WTC11 (cell line): ENCODE data around the gene UNC13D. TPM values are rescaled to one million over a fixed set of nuclear protein-coding genes. Genes with fewer than 3 reads are reported as not detected.

Source experiments
- ATAC-seq: fragments of 200-7000 bp; cut with Tn5 transposase; 2 replicates; pipeline ENCODE4 v1.10.0; 2021; ENCODE audit warnings: mild to moderate bottlenecking, moderate library complexity
- CTCF ChIA-PET: fragments of 300-600 bp; sonication (Branson Sonifier 250); formaldehyde crosslinking; loops from one replicate; lab custom pipeline; 2021; ENCODE audit warnings: antibody characterized with exemption; lab: Charles Lee
- POLR2A ChIA-PET: fragments of 350-600 bp; sonication (Branson Sonifier 250); formaldehyde crosslinking; loops from one replicate; lab custom pipeline; 2021; ENCODE audit warnings: antibody characterized with exemption; lab: Charles Lee
- DNase-seq: peaks from one replicate; pipeline ENCODE4 v3.0.0; 2021; ENCODE audit warnings: low spot score
- H3K27ac Mint-ChIP-seq: 2 replicates; pipeline ENCODE4 v1.8.0; 2021; ENCODE audit warnings: mixed read lengths
- H3K27me3 Mint-ChIP-seq: 2 replicates; pipeline ENCODE4 v1.8.0; 2021; ENCODE audit warnings: low read depth, mild to moderate bottlenecking, moderate library complexity, mixed read lengths
- H3K36me3 Mint-ChIP-seq: 2 replicates; pipeline ENCODE4 v1.8.0; 2021; ENCODE audit warnings: mixed read lengths
- H3K4me1 Mint-ChIP-seq: 2 replicates; pipeline ENCODE4 v1.8.0; 2022; ENCODE audit warnings: mixed read lengths
- H3K4me3 Mint-ChIP-seq: 2 replicates; pipeline ENCODE4 v1.8.0; 2021; ENCODE audit warnings: mild to moderate bottlenecking, moderate library complexity, mixed read lengths
- H3K9me3 Mint-ChIP-seq: 2 replicates; pipeline ENCODE4 v1.8.0; 2021; ENCODE audit warnings: mixed read lengths
- CREM ChIP-seq: sonication (generic); formaldehyde crosslinking; IDR thresholded peaks from 2 replicates; pipeline ENCODE4 v1.8.1; 2022; ENCODE audit warnings: mild to moderate bottlenecking, missing genetic modification reagents, moderate library complexity
- FOXK1 ChIP-seq: sonication (generic); formaldehyde crosslinking; IDR thresholded peaks from 2 replicates; pipeline ENCODE4 v1.8.0; 2022; ENCODE audit warnings: mild to moderate bottlenecking, moderate library complexity, missing genetic modification reagents
- FOXP1 ChIP-seq: sonication (generic); formaldehyde crosslinking; IDR thresholded peaks from 2 replicates; pipeline ENCODE4 v1.8.0; 2022; ENCODE audit warnings: missing genetic modification reagents, mild to moderate bottlenecking, moderate library complexity, borderline replicate concordance
- GABPB1 ChIP-seq: sonication (generic); formaldehyde crosslinking; IDR thresholded peaks from 2 replicates; pipeline ENCODE4 v1.8.1; 2023; ENCODE audit warnings: mild to moderate bottlenecking, missing genetic modification reagents
- GRHL2 ChIP-seq: fragments of 250-450 bp; sonication (Bioruptor Pico); IDR thresholded peaks from 2 replicates; pipeline ENCODE4 v1.8.0; 2022; ENCODE audit warnings: mild to moderate bottlenecking, moderate library complexity; ENCODE audit not compliant: insufficient replicate concordance, severe bottlenecking
- HMGA2 ChIP-seq: fragments of 250-450 bp; sonication (Bioruptor Pico); IDR thresholded peaks from 2 replicates; pipeline ENCODE4 v1.4.0; 2021; ENCODE audit warnings: mild to moderate bottlenecking, moderate library complexity
- JUN ChIP-seq: sonication (generic); formaldehyde crosslinking; IDR thresholded peaks from 2 replicates; pipeline ENCODE4 v1.8.0; 2023; ENCODE audit warnings: mild to moderate bottlenecking, missing genetic modification reagents
- MYBL2 ChIP-seq: sonication (generic); formaldehyde crosslinking; IDR thresholded peaks from 2 replicates; pipeline ENCODE4 v1.8.1; 2023; ENCODE audit warnings: mild to moderate bottlenecking, moderate library complexity, missing genetic modification reagents
- RORB ChIP-seq: fragments of 250-450 bp; sonication (Bioruptor Pico); IDR thresholded peaks from 2 replicates; pipeline ENCODE4 v1.9.0; 2021; ENCODE audit warnings: mild to moderate bottlenecking
- SMAD3 ChIP-seq: sonication (generic); formaldehyde crosslinking; IDR thresholded peaks from 2 replicates; pipeline ENCODE4 v1.8.0; 2022; ENCODE audit warnings: missing genetic modification reagents, mild to moderate bottlenecking, borderline replicate concordance
- SP1 ChIP-seq: sonication (generic); formaldehyde crosslinking; conservative IDR thresholded peaks from 2 replicates; pipeline ENCODE4 v1.8.1; 2022; ENCODE audit warnings: missing genetic modification reagents
- TEAD1 ChIP-seq: sonication (generic); formaldehyde crosslinking; IDR thresholded peaks from 2 replicates; pipeline ENCODE4 v1.8.0; 2022; ENCODE audit warnings: mild to moderate bottlenecking, missing genetic modification reagents
- ZNF219 ChIP-seq: sonication (generic); formaldehyde crosslinking; IDR thresholded peaks from 2 replicates; pipeline ENCODE4 v1.8.0; 2023; ENCODE audit warnings: missing genetic modification reagents, mild to moderate bottlenecking, borderline replicate concordance
- ZNF232 ChIP-seq: sonication (generic); formaldehyde crosslinking; IDR thresholded peaks from 2 replicates; pipeline ENCODE4 v1.8.0; 2022; ENCODE audit warnings: mild to moderate bottlenecking, missing genetic modification reagents
- ZNF263 ChIP-seq: sonication (generic); formaldehyde crosslinking; IDR thresholded peaks from 2 replicates; pipeline ENCODE4 v1.8.1; 2022; ENCODE audit warnings: low read depth, mild to moderate bottlenecking, moderate library complexity, missing genetic modification reagents
- ZNF416 ChIP-seq: fragments of 250-450 bp; sonication (Bioruptor Pico); IDR thresholded peaks from 2 replicates; pipeline ENCODE4 v1.9.0; 2021; ENCODE audit warnings: mild to moderate bottlenecking, inconsistent platforms
- total RNA-seq: library from RNA; stranded (reverse); gene quantifications from 3 replicates; pipeline ENCODE4 v1.2.3, GENCODE V29; 2021
- TF ChIP-seq, protein P1 (sequence below): fragments of 250-450 bp; sonication (Bioruptor Pico); IDR thresholded peaks from 2 replicates; pipeline ENCODE4 v1.8.0; 2021; ENCODE audit warnings: mild to moderate bottlenecking
- TF ChIP-seq, protein P2 (sequence below): fragments of 200-600 bp; IDR thresholded peaks from 2 replicates; pipeline ENCODE4 v1.8.0; 2022; ENCODE audit warnings: antibody characterized with exemption
- TF ChIP-seq, protein P3 (sequence below): fragments of 250-450 bp; sonication (Bioruptor Pico); IDR thresholded peaks from 2 replicates; pipeline ENCODE4 v1.9.0; 2021; ENCODE audit warnings: mild to moderate bottlenecking
- TF ChIP-seq, protein P4 (sequence below): sonication (generic); formaldehyde crosslinking; conservative IDR thresholded peaks from 2 replicates; pipeline ENCODE4 v1.8.1; 2022; ENCODE audit warnings: mild to moderate bottlenecking, missing genetic modification reagents
- TF ChIP-seq, protein P5 (sequence below): sonication (generic); formaldehyde crosslinking; IDR thresholded peaks from 2 replicates; pipeline ENCODE4 v1.8.0; 2023; ENCODE audit warnings: missing genetic modification reagents, mild to moderate bottlenecking, borderline replicate concordance
- TF ChIP-seq, protein P6 (sequence below): sonication (generic); formaldehyde crosslinking; IDR thresholded peaks from 2 replicates; pipeline ENCODE4 v1.8.0; 2022; ENCODE audit warnings: mild to moderate bottlenecking, missing genetic modification reagents
- TF ChIP-seq, protein P7 (sequence below): sonication (generic); formaldehyde crosslinking; IDR thresholded peaks from 2 replicates; pipeline ENCODE4 v1.8.0; 2022; ENCODE audit warnings: mild to moderate bottlenecking, missing genetic modification reagents

The UNC13D gene
- total RNA-seq, 1 experiment from 2014 or later = 13.1 TPM

DNA sequence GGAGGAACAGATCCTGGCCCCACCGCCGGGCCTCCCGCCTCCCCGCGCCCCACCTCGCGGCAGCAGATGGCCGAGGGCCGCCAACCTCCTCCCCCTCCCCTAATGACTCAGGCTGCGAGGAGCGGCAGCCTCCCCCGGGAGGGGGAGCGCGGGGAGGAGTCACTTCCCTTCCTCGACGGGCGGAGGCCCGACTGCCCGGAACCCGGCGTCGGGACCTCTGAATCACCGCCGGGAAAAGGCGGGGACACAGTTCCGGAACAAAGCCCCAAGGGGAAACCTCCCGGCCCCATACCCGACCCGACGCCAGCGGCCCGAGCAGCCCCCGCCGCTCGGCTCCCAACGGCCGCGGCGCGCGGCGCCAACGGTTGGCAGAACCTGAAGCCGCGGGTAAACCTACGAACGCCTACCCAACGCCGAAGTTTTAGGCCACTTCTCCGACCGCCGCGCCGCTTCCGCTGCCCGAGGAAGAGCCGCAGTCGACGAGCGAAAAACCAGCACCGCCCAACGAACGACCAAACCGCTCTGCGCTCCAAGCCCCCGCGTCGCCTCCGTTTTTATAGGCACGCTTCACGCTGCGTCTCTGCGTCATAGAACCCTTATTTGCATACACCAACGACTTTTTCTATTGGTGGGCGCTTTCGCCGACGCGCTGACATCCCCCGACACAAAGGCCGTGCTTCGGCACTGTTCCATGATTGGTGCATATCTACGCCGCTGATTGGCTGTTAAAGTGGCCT lies 64.8 kb downstream of the UNC13D start:
- ChIA-PET POLR2A (interaction anchor here (0.6 to 1.0 kb wide), 8 partner anchors 9 to 263 kb away, joined by 3 to 7 read pairs (median 6); partner anchors contain the start of genes ITGB4, RECQL5, SAP30BP and TSEN54), CTCF (interaction anchor here (0.6 to 3.0 kb wide), 21 partner anchors 9 to 539 kb away, joined by 3 to 39 read pairs (median 6); partner anchors contain the start of genes GALK1, ITGB4, MRPL38 and SMIM5)
- Mint-ChIP-seq H3K27ac (peak overlapping the region; percentile 99), H3K4me3 (peak overlapping the region; percentile 94), H3K9me3 (no peaks in the 10 kb centered on the region), H3K27me3 (peaks cover 4% of the 10 kb centered on the region), H3K36me3 (peaks cover 28% of the 10 kb centered on the region), H3K4me1 (peaks cover 46% of the 10 kb centered on the region)
- peak; percentile 85 for ATAC-seq
- DNase-seq = peak; percentile 94
- TF ChIP-seq ZNF219 (CRISPR knock-in tag) (no peak), ZNF232 (0 out of 2 replicates have a peak, but pooled peaks have one; percentile 41), SMAD3 (CRISPR knock-in tag) (0 out of 2 replicates have a peak, but pooled peaks have one; percentile 61), ZNF263 (CRISPR knock-in tag) (peak; percentile 68), RORB (CRISPR knock-in tag) (peak; percentile 60; the same call in 1 of the 2 replicates), CREM (CRISPR knock-in tag) (peak; percentile 75), JUN (CRISPR knock-in tag) (peak; percentile 54; the same call in 1 of the 2 replicates), MYBL2 (CRISPR knock-in tag) (peak; percentile 83; the same call in 1 of the 2 replicates), HMGA2 (CRISPR knock-in tag) (peak; percentile 16; the same call in 1 of the 2 replicates), SP1 (CRISPR knock-in tag) (peak; percentile 67; the same call in 1 of the 2 replicates), ZNF416 (CRISPR knock-in tag) (peak; percentile 95), TEAD1 (CRISPR knock-in tag) (peak; percentile 64; the same call in 1 of the 2 replicates), GABPB1 (CRISPR knock-in tag) (peak; percentile 69), FOXP1 (CRISPR knock-in tag) (peak; percentile 89), FOXK1 (CRISPR knock-in tag) (peak; percentile 84), GRHL2 (CRISPR knock-in tag) (no peak)
- TF ChIP-seq, protein P1, sequence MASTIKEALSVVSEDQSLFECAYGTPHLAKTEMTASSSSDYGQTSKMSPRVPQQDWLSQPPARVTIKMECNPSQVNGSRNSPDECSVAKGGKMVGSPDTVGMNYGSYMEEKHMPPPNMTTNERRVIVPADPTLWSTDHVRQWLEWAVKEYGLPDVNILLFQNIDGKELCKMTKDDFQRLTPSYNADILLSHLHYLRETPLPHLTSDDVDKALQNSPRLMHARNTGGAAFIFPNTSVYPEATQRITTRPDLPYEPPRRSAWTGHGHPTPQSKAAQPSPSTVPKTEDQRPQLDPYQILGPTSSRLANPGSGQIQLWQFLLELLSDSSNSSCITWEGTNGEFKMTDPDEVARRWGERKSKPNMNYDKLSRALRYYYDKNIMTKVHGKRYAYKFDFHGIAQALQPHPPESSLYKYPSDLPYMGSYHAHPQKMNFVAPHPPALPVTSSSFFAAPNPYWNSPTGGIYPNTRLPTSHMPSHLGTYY (CRISPR knock-in tag) = peak; percentile 47; the same call in 1 of the 2 replicates
- TF ChIP-seq, protein P2, sequence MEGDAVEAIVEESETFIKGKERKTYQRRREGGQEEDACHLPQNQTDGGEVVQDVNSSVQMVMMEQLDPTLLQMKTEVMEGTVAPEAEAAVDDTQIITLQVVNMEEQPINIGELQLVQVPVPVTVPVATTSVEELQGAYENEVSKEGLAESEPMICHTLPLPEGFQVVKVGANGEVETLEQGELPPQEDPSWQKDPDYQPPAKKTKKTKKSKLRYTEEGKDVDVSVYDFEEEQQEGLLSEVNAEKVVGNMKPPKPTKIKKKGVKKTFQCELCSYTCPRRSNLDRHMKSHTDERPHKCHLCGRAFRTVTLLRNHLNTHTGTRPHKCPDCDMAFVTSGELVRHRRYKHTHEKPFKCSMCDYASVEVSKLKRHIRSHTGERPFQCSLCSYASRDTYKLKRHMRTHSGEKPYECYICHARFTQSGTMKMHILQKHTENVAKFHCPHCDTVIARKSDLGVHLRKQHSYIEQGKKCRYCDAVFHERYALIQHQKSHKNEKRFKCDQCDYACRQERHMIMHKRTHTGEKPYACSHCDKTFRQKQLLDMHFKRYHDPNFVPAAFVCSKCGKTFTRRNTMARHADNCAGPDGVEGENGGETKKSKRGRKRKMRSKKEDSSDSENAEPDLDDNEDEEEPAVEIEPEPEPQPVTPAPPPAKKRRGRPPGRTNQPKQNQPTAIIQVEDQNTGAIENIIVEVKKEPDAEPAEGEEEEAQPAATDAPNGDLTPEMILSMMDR = 0 out of 2 replicates have a peak, but pooled peaks have one; percentile 11
- TF ChIP-seq, protein P3, sequence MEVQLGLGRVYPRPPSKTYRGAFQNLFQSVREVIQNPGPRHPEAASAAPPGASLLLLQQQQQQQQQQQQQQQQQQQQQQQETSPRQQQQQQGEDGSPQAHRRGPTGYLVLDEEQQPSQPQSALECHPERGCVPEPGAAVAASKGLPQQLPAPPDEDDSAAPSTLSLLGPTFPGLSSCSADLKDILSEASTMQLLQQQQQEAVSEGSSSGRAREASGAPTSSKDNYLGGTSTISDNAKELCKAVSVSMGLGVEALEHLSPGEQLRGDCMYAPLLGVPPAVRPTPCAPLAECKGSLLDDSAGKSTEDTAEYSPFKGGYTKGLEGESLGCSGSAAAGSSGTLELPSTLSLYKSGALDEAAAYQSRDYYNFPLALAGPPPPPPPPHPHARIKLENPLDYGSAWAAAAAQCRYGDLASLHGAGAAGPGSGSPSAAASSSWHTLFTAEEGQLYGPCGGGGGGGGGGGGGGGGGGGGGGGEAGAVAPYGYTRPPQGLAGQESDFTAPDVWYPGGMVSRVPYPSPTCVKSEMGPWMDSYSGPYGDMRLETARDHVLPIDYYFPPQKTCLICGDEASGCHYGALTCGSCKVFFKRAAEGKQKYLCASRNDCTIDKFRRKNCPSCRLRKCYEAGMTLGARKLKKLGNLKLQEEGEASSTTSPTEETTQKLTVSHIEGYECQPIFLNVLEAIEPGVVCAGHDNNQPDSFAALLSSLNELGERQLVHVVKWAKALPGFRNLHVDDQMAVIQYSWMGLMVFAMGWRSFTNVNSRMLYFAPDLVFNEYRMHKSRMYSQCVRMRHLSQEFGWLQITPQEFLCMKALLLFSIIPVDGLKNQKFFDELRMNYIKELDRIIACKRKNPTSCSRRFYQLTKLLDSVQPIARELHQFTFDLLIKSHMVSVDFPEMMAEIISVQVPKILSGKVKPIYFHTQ (CRISPR knock-in tag) = peak; percentile 86; the same call in 1 of the 2 replicates
- TF ChIP-seq, protein P4, sequence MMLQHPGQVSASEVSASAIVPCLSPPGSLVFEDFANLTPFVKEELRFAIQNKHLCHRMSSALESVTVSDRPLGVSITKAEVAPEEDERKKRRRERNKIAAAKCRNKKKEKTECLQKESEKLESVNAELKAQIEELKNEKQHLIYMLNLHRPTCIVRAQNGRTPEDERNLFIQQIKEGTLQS = no peak
- TF ChIP-seq, protein P5, sequence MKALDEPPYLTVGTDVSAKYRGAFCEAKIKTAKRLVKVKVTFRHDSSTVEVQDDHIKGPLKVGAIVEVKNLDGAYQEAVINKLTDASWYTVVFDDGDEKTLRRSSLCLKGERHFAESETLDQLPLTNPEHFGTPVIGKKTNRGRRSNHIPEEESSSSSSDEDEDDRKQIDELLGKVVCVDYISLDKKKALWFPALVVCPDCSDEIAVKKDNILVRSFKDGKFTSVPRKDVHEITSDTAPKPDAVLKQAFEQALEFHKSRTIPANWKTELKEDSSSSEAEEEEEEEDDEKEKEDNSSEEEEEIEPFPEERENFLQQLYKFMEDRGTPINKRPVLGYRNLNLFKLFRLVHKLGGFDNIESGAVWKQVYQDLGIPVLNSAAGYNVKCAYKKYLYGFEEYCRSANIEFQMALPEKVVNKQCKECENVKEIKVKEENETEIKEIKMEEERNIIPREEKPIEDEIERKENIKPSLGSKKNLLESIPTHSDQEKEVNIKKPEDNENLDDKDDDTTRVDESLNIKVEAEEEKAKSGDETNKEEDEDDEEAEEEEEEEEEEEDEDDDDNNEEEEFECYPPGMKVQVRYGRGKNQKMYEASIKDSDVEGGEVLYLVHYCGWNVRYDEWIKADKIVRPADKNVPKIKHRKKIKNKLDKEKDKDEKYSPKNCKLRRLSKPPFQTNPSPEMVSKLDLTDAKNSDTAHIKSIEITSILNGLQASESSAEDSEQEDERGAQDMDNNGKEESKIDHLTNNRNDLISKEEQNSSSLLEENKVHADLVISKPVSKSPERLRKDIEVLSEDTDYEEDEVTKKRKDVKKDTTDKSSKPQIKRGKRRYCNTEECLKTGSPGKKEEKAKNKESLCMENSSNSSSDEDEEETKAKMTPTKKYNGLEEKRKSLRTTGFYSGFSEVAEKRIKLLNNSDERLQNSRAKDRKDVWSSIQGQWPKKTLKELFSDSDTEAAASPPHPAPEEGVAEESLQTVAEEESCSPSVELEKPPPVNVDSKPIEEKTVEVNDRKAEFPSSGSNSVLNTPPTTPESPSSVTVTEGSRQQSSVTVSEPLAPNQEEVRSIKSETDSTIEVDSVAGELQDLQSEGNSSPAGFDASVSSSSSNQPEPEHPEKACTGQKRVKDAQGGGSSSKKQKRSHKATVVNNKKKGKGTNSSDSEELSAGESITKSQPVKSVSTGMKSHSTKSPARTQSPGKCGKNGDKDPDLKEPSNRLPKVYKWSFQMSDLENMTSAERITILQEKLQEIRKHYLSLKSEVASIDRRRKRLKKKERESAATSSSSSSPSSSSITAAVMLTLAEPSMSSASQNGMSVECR = no peak; the same call in none of the 2 replicates
- TF ChIP-seq, protein P6, sequence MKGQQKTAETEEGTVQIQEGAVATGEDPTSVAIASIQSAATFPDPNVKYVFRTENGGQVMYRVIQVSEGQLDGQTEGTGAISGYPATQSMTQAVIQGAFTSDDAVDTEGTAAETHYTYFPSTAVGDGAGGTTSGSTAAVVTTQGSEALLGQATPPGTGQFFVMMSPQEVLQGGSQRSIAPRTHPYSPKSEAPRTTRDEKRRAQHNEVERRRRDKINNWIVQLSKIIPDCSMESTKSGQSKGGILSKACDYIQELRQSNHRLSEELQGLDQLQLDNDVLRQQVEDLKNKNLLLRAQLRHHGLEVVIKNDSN (CRISPR knock-in tag) = no peak
- TF ChIP-seq, protein P7, sequence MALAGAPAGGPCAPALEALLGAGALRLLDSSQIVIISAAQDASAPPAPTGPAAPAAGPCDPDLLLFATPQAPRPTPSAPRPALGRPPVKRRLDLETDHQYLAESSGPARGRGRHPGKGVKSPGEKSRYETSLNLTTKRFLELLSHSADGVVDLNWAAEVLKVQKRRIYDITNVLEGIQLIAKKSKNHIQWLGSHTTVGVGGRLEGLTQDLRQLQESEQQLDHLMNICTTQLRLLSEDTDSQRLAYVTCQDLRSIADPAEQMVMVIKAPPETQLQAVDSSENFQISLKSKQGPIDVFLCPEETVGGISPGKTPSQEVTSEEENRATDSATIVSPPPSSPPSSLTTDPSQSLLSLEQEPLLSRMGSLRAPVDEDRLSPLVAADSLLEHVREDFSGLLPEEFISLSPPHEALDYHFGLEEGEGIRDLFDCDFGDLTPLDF (CRISPR knock-in tag) = 0 out of 2 replicates have a peak, but pooled peaks have one; percentile 59
